HCT116 (cell line): ENCODE results near the gene DMXL1. TPM values are rescaled to one million over a fixed set of nuclear protein-coding genes. Genes with fewer than 3 reads are reported as not detected.

Experiments
- ATAC-seq: fragments of 200-7000 bp; cut with Tn5 transposase; 2 replicates; pipeline ENCODE4 v1.9.1; 2020; ENCODE audit warnings: mild to moderate bottlenecking, moderate library complexity
- BruUV-seq: library from RNA; stranded (reverse); fragments of 400-500 nt; replicated peaks from 2 replicates; lab custom pipeline; 2021; lab: Mats Ljungman, UMichigan
- CTCF ChIA-PET: fragments of 300-600 bp; sonication (Branson Sonifier 250); formaldehyde crosslinking; loops from one replicate; lab custom pipeline; 2021; ENCODE audit warnings: antibody characterized with exemption; lab: Charles Lee
- POLR2A ChIA-PET: fragments of 300-600, 350-600 bp; sonication (Branson Sonifier 250); formaldehyde crosslinking; loops from one replicate; lab custom pipeline; 2021; ENCODE audit warnings: antibody characterized with exemption; lab: Charles Lee
- RAD21 ChIA-PET, 2 experiments: fragments of 300-600 bp; sonication (Branson Sonifier 250); formaldehyde crosslinking; loops; one replicate each; lab custom pipeline; 2023; ENCODE audit warnings: low total read pairs in 2 of 2; ENCODE audit not compliant: uncharacterized antibody in 2 of 2, unreplicated experiment in 2 of 2, low non-redundant PET in 1 of 2; lab: Charles Lee
- DNase-seq: peaks from one replicate; pipeline ENCODE4 v3.0.0-alpha.2; 2010; ENCODE audit warnings: low read depth, low spot score
- H2AFZ ChIP-seq: fragments of 200-600 bp; shearing (Covaris generic), sonication (generic); 2 replicates; pipeline ENCODE4 v1.6.1; 2017; ENCODE audit warnings: low read depth, mixed run types, mixed read lengths, antibody characterized with exemption, low read length; ENCODE audit not compliant: poor library complexity, severe bottlenecking
- H3K27ac ChIP-seq: 2 replicates; pipeline ENCODE4 v1.5.1; 2012; ENCODE audit warnings: low read depth, low read length
- H3K27me3 ChIP-seq: fragments of 200-600 bp; sonication (generic); 2 replicates; pipeline ENCODE4 v1.6.1; 2016; ENCODE audit warnings: mixed run types, low read length, mixed read lengths; ENCODE audit not compliant: insufficient read depth
- H3K36me3 ChIP-seq, 2 experiments: fragments of 200-500 bp in 1 of 2; fragments of 200-600 bp in 1 of 2; sonication (Bioruptor generic) in 1 of 2; sonication (generic) in 1 of 2; 2 replicates each; pipeline versions ENCODE4 v1.5.1 to v1.6.1; 2014 to 2016; ENCODE audit warnings: low read length in 2 of 2, inconsistent platforms in 1 of 2, mixed read lengths in 1 of 2, mixed run types in 1 of 2; ENCODE audit not compliant: insufficient read depth in 2 of 2, control insufficient read depth in 1 of 2
- H3K4me1 ChIP-seq, 2 experiments: fragments of 200-600 bp in 1 of 2; sonication (generic) in 1 of 2; 2 replicates each; pipeline versions ENCODE4 v1.5.1 to v1.6.1; 2012 to 2017; ENCODE audit warnings: low read length in 2 of 2, inconsistent platforms in 1 of 2, mild to moderate bottlenecking in 1 of 2, mixed read lengths in 1 of 2, mixed run types in 1 of 2, moderate library complexity in 1 of 2; ENCODE audit not compliant: insufficient read depth in 2 of 2, control insufficient read depth in 1 of 2
- H3K4me2 ChIP-seq: fragments of 200-600 bp; sonication (generic); 2 replicates; pipeline ENCODE4 v1.6.1; 2017; ENCODE audit warnings: mixed run types, low read length, mixed read lengths
- H3K4me3 ChIP-seq, 2 experiments: fragments of 200-600 bp in 1 of 2; sonication (generic) in 1 of 2; replicated peaks in 1 of 2; 2 replicates each; pipeline ENCODE4 v1.5.1; 2011 to 2016; ENCODE audit warnings: low read length in 2 of 2, control low read depth in 1 of 2, low read depth in 1 of 2, mild to moderate bottlenecking in 1 of 2, mixed read lengths in 1 of 2, mixed run types in 1 of 2
- H3K79me2 ChIP-seq: fragments of 200-600 bp; sonication (generic); 2 replicates; pipeline ENCODE4 v1.6.1; 2017; ENCODE audit warnings: mild to moderate bottlenecking, mixed run types, low read length, moderate library complexity, mixed read lengths; ENCODE audit not compliant: insufficient read depth
- H3K9ac ChIP-seq: fragments of 200-600 bp; sonication (generic); 2 replicates; pipeline ENCODE4 v1.6.1; 2016; ENCODE audit warnings: low read length, mixed read lengths
- H3K9me2 ChIP-seq: fragments of 200-600 bp; sonication (generic), shearing (Covaris generic); 2 replicates; pipeline ENCODE4 v1.6.1; 2017; ENCODE audit warnings: mixed run types, mild to moderate bottlenecking, moderate library complexity; ENCODE audit not compliant: insufficient read depth
- H3K9me3 ChIP-seq, 2 experiments: fragments of 200-500 bp in 1 of 2; fragments of 200-600 bp in 1 of 2; sonication (Bioruptor generic) in 1 of 2; sonication (generic) in 1 of 2; 2 replicates each; pipeline ENCODE4 v1.6.1; 2014 to 2017; ENCODE audit warnings: low read length in 2 of 2, mixed read lengths in 2 of 2, inconsistent platforms in 1 of 2, low read depth in 1 of 2, mild to moderate bottlenecking in 1 of 2, mixed run types in 1 of 2, moderate library complexity in 1 of 2; ENCODE audit not compliant: control insufficient read depth in 1 of 2, insufficient read depth in 1 of 2
- H4K20me1 ChIP-seq: fragments of 200-600 bp; sonication (generic), shearing (Covaris generic); 2 replicates; pipeline ENCODE4 v1.6.1; 2017; ENCODE audit warnings: mixed run types, mild to moderate bottlenecking, moderate library complexity; ENCODE audit not compliant: insufficient read depth
- ATF3 ChIP-seq: IDR thresholded peaks from 2 replicates; pipeline ENCODE4 v1.6.1; 2012
- CEBPB ChIP-seq: IDR thresholded peaks from 2 replicates; pipeline ENCODE4 v1.6.1; 2012; ENCODE audit warnings: low read depth
- EGR1 ChIP-seq: IDR thresholded peaks from 2 replicates; pipeline ENCODE4 v1.6.1; 2012; ENCODE audit warnings: low read depth
- ELF1 ChIP-seq: IDR thresholded peaks from 2 replicates; pipeline ENCODE4 v1.6.1; 2012; ENCODE audit warnings: low read depth, borderline replicate concordance
- EZH2 ChIP-seq: fragments of 200-600 bp; sonication (generic); IDR thresholded peaks from 2 replicates; pipeline ENCODE4 v1.6.1; 2017; ENCODE audit warnings: antibody characterized with exemption, mixed run types
- EZH2phosphoT487 ChIP-seq: fragments of 200-600 bp; IDR thresholded peaks from 2 replicates; pipeline ENCODE4 v1.6.1; 2018; ENCODE audit warnings: antibody characterized with exemption, borderline replicate concordance
- FOSL1 ChIP-seq: IDR thresholded peaks from 2 replicates; pipeline ENCODE4 v1.6.1; 2012; ENCODE audit warnings: low read depth
- POLR2A ChIP-seq: IDR thresholded peaks from 2 replicates; pipeline ENCODE4 v1.7.0; 2011; ENCODE audit warnings: borderline replicate concordance; ENCODE audit not compliant: insufficient read depth, insufficient read length; ENCODE audit errors: extremely low read depth
- SIN3A ChIP-seq: IDR thresholded peaks from 2 replicates; pipeline ENCODE4 v1.6.1; 2012; ENCODE audit warnings: low read depth
- SP1 ChIP-seq: IDR thresholded peaks from 2 replicates; pipeline ENCODE4 v1.6.1; 2012; ENCODE audit warnings: low read depth
- SRF ChIP-seq: IDR thresholded peaks from 2 replicates; pipeline ENCODE4 v1.6.1; 2012; ENCODE audit warnings: low read depth
- ZNF274 ChIP-seq: fragments of 200-500 bp; sonication (Bioruptor generic); IDR thresholded peaks from 2 replicates; pipeline ENCODE4 v1.6.1; 2014; ENCODE audit warnings: mild to moderate bottlenecking, low read depth, low read length, inconsistent platforms
- intact Hi-C: fragments of 100-400 bp; cut with micrococcal nuclease; formaldehyde crosslinking; loops from 2 replicates; pipeline ENCODE4 v1.10.0; 2022
- total RNA-seq: library from RNA; stranded (reverse); gene quantifications from one replicate; pipeline ENCODE4 v1.2.1, GENCODE V29; 2021; ENCODE audit not compliant: unreplicated experiment
- TF ChIP-seq, protein P1 (sequence below): IDR thresholded peaks from 2 replicates; pipeline ENCODE4 v1.6.1; 2012; ENCODE audit warnings: low read depth
- TF ChIP-seq, protein P2 (sequence below): IDR thresholded peaks from 2 replicates; pipeline ENCODE4 v1.6.1; 2012

DMXL1 gene
- total RNA-seq, 1 experiment from 2014 or later = 21.1 TPM

DNA sequence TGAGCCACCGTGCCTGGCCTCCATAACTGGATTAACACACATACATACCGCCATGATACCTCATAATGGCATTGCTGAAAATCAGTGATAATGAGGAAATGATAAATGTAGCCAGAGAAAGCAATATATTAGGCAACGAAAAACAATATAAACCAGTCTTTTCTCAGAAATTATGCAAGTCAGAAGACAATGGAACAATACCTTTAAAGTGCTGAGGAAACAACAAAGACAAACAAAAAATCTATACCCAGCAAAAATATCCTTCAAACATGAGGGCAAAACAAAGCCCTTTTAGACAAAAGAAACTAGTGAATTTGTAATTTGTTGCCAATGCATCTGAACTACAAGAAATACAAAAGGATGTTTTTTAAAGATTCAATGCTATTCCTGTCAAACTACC is 186.7 kb downstream of the DMXL1 start:
- no peaks in the 10 kb centered on the region for H3K79me2 ChIP-seq
- TF ChIP-seq, protein P1, sequence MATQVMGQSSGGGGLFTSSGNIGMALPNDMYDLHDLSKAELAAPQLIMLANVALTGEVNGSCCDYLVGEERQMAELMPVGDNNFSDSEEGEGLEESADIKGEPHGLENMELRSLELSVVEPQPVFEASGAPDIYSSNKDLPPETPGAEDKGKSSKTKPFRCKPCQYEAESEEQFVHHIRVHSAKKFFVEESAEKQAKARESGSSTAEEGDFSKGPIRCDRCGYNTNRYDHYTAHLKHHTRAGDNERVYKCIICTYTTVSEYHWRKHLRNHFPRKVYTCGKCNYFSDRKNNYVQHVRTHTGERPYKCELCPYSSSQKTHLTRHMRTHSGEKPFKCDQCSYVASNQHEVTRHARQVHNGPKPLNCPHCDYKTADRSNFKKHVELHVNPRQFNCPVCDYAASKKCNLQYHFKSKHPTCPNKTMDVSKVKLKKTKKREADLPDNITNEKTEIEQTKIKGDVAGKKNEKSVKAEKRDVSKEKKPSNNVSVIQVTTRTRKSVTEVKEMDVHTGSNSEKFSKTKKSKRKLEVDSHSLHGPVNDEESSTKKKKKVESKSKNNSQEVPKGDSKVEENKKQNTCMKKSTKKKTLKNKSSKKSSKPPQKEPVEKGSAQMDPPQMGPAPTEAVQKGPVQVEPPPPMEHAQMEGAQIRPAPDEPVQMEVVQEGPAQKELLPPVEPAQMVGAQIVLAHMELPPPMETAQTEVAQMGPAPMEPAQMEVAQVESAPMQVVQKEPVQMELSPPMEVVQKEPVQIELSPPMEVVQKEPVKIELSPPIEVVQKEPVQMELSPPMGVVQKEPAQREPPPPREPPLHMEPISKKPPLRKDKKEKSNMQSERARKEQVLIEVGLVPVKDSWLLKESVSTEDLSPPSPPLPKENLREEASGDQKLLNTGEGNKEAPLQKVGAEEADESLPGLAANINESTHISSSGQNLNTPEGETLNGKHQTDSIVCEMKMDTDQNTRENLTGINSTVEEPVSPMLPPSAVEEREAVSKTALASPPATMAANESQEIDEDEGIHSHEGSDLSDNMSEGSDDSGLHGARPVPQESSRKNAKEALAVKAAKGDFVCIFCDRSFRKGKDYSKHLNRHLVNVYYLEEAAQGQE = no peak
- TF ChIP-seq, all 23 proteins: peak for 0
- BruUV-seq = no TSS peak
- no peaks in the 10 kb centered on the region for H3K27me3 ChIP-seq
- no peak overlapping the region for H3K27ac ChIP-seq
- POLR2A ChIA-PET = interaction anchor here (2.0 kb wide), 1 partner anchor 11 kb away, joined by 5 read pairs; no protein-coding TSS in a partner anchor
- DNase-seq (no peak), ATAC-seq (no peak)
- H3K4me2 ChIP-seq = no peak overlapping the region
- H3K9me2 ChIP-seq = no peaks in the 10 kb centered on the region
- intact Hi-C loops = no loop called here
- H3K4me3 ChIP-seq = no peak overlapping the region
- H3K9me3 ChIP-seq = 0 out of 4 replicates have a peak, but pooled peaks cover 0 to 3% of the 10 kb centered on the region in 2 experiments
- RAD21 ChIA-PET = no interaction called here
- peaks cover 2 to 9% of the 10 kb centered on the region in 2 experiments; a peak in 3 of 4 replicates for H3K4me1 ChIP-seq
- H3K9ac ChIP-seq = no peak overlapping the region
- H4K20me1 ChIP-seq = no peaks in the 10 kb centered on the region
- CTCF ChIA-PET = no interaction called here
- H2AFZ ChIP-seq = no peak overlapping the region
- no peaks in the 10 kb centered on the region for H3K36me3 ChIP-seq

- Histone ChIP-seq H2AFZ (no peak overlapping the region), H3K27ac (no peak overlapping the region), H3K9ac (no peak overlapping the region), H3K4me2 (no peak overlapping the region), H4K20me1 (no peaks in the 10 kb centered on the region), H3K27me3 (no peaks in the 10 kb centered on the region), H3K4me3 (no peak overlapping the region), H3K9me3 (no peaks in the 10 kb centered on the region), H3K36me3 (no peaks in the 10 kb centered on the region), H3K9me2 (no peaks in the 10 kb centered on the region), H3K4me1 (peaks cover 4 to 12% of the 10 kb centered on the region in 2 experiments; a peak in 3 of 4 replicates), H3K79me2 (no peaks in the 10 kb centered on the region)
- TF ChIP-seq SRF = no peak
- TF ChIP-seq ELF1 = no peak
- TF ChIP-seq FOSL1 = no peak
- TF ChIP-seq SIN3A = no peak
- TF ChIP-seq EGR1 = no peak
- TF ChIP-seq, protein P1 = no peak
- no peak for TF ChIP-seq SP1
- no peak for TF ChIP-seq EZH2phosphoT487
- TF ChIP-seq ATF3 = no peak
- no peak for TF ChIP-seq ZNF274
- TF ChIP-seq, protein P2, sequence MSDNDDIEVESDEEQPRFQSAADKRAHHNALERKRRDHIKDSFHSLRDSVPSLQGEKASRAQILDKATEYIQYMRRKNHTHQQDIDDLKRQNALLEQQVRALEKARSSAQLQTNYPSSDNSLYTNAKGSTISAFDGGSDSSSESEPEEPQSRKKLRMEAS = no peak
- no peak for TF ChIP-seq EZH2
- no peak for TF ChIP-seq CEBPB
- TF ChIP-seq POLR2A = no peak
- no peak for ATAC-seq
- ChIA-PET RAD21 (no interaction called here), POLR2A (no interaction called here), CTCF (no interaction called here)
- intact Hi-C loops = loop anchor here (10.0 kb wide), 2 partner anchors 151 to 279 kb away; partner anchors contain the start of gene DTWD2
- BruUV-seq = no TSS peak
- DNase-seq = no peak
Observed at GRCh38 chr5:119263639-119264038, 192.8 kb downstream of the DMXL1 start.
